GM23338 (cell line): ENCODE results near the gene DEFB114. TPM values are rescaled to one million over a fixed set of nuclear protein-coding genes. Genes with fewer than 3 reads are reported as not detected.

Experiments used
- ATAC-seq: fragments of 200-7000 bp; cut with Tn5 transposase; 3 replicates; pipeline ENCODE4 v1.9.1; 2020
- DNase-seq: peaks from one replicate; pipeline ENCODE4 v3.0.0-alpha.2; 2015; ENCODE audit warnings: low spot score
- H2AFZ ChIP-seq: fragments of 200-600 bp; sonication (generic); 2 replicates; pipeline ENCODE4 v1.8.0; 2016; ENCODE audit warnings: antibody characterized with exemption, mild to moderate bottlenecking, moderate library complexity
- H3F3A ChIP-seq: fragments of 200-600 bp; sonication (generic); replicated peaks from 2 replicates; pipeline ENCODE4 v1.8.0; 2017; ENCODE audit warnings: antibody characterized with exemption, mixed run types, low read depth
- H3K27ac ChIP-seq: fragments of 200-600 bp; sonication (generic); 2 replicates; pipeline ENCODE4 v1.6.1; 2016; ENCODE audit warnings: low read depth
- H3K27me3 ChIP-seq: fragments of 200-600 bp; sonication (generic); 2 replicates; pipeline ENCODE4 v1.8.0; 2016; ENCODE audit warnings: mild to moderate bottlenecking, mixed run types, moderate library complexity; ENCODE audit not compliant: insufficient read depth
- H3K36me3 ChIP-seq: fragments of 200-600 bp; sonication (generic); 2 replicates; pipeline ENCODE4 v1.8.0; 2016; ENCODE audit warnings: mild to moderate bottlenecking; ENCODE audit not compliant: insufficient read depth
- H3K4me1 ChIP-seq: fragments of 200-600 bp; sonication (generic); 2 replicates; pipeline ENCODE4 v1.8.0; 2016; ENCODE audit warnings: mild to moderate bottlenecking, moderate library complexity; ENCODE audit not compliant: insufficient read depth
- H3K4me2 ChIP-seq: fragments of 200-600 bp; sonication (generic); 2 replicates; pipeline ENCODE4 v1.7.1; 2017; ENCODE audit warnings: mixed run types
- H3K4me3 ChIP-seq: fragments of 200-600 bp; sonication (generic); 2 replicates; pipeline ENCODE4 v1.6.1; 2016; ENCODE audit warnings: mixed run types
- H3K79me2 ChIP-seq: fragments of 200-600 bp; sonication (generic); replicated peaks from 2 replicates; pipeline ENCODE4 v1.8.0; 2017; ENCODE audit warnings: mild to moderate bottlenecking; ENCODE audit not compliant: insufficient read depth
- H3K9me2 ChIP-seq: fragments of 200-600 bp; sonication (generic); 2 replicates; pipeline ENCODE4 v1.8.0; 2017; ENCODE audit not compliant: insufficient read depth
- H4K20me1 ChIP-seq: fragments of 200-600 bp; sonication (generic); replicated peaks from 2 replicates; pipeline ENCODE4 v1.8.0; 2017; ENCODE audit warnings: mild to moderate bottlenecking; ENCODE audit not compliant: insufficient read depth
- H3K27ac Mint-ChIP-seq: 2 replicates; pipeline ENCODE4 v1.8.0; 2020; ENCODE audit warnings: inconsistent platforms, mild to moderate bottlenecking, moderate library complexity, mixed read lengths
- H3K27me3 Mint-ChIP-seq: 3 replicates; pipeline ENCODE4 v1.8.0; 2022; ENCODE audit warnings: low read depth, mild to moderate bottlenecking, moderate library complexity, mixed read lengths, inconsistent platforms; ENCODE audit not compliant: insufficient read depth, poor library complexity
- H3K36me3 Mint-ChIP-seq: 3 replicates; pipeline ENCODE4 v1.8.0; 2021; ENCODE audit warnings: low read depth, mild to moderate bottlenecking, inconsistent platforms, moderate library complexity, mixed read lengths
- H3K4me1 Mint-ChIP-seq: 3 replicates; pipeline ENCODE4 v1.8.0; 2020; ENCODE audit warnings: mild to moderate bottlenecking, inconsistent platforms, mixed read lengths
- H3K4me3 Mint-ChIP-seq: 3 replicates; pipeline ENCODE4 v1.8.0; 2021; ENCODE audit warnings: moderate library complexity, mild to moderate bottlenecking, inconsistent platforms, mixed read lengths
- H3K9me3 Mint-ChIP-seq: 3 replicates; pipeline ENCODE4 v1.8.0; 2020; ENCODE audit warnings: moderate library complexity, mild to moderate bottlenecking, inconsistent platforms, mixed read lengths
- CREB1 ChIP-seq: fragments of 250-450 bp; sonication (Bioruptor Pico); IDR thresholded peaks from 2 replicates; pipeline ENCODE4 v1.5.0; 2020; ENCODE audit warnings: low read depth, mild to moderate bottlenecking, moderate library complexity
- EZH2 ChIP-seq: fragments of 200-600 bp; sonication (generic); IDR thresholded peaks from one replicate; pipeline ENCODE4 v1.8.0; 2017; ENCODE audit warnings: antibody characterized with exemption, mild to moderate bottlenecking, low read depth; ENCODE audit not compliant: unreplicated experiment
- EZH2phosphoT487 ChIP-seq: fragments of 200-600 bp; sonication (generic); IDR thresholded peaks from one replicate; pipeline ENCODE4 v1.8.1; 2018; ENCODE audit warnings: antibody characterized with exemption; ENCODE audit not compliant: unreplicated experiment
- JUNB ChIP-seq: IDR thresholded peaks from one replicate; pipeline ENCODE4 v1.6.1; 2016; ENCODE audit warnings: antibody characterized with exemption; ENCODE audit not compliant: unreplicated experiment
- NANOG ChIP-seq: IDR thresholded peaks from 2 replicates; pipeline ENCODE4 v1.6.1; 2016; ENCODE audit warnings: antibody characterized with exemption, borderline replicate concordance
- POLR2AphosphoS5 ChIP-seq: IDR thresholded peaks from 2 replicates; pipeline ENCODE4 v1.6.1; 2016; ENCODE audit warnings: antibody characterized with exemption, low read depth
- STAT1 ChIP-seq: IDR thresholded peaks from one replicate; pipeline ENCODE4 v1.6.1; 2016; ENCODE audit warnings: antibody characterized with exemption; ENCODE audit not compliant: unreplicated experiment
- ZNF114 ChIP-seq: fragments of 250-450 bp; sonication (Bioruptor Pico); IDR thresholded peaks from 2 replicates; pipeline ENCODE4 v1.5.0; 2020; ENCODE audit warnings: mild to moderate bottlenecking, moderate library complexity
- ZNF331 ChIP-seq: fragments of 250-450 bp; sonication (Bioruptor Pico); IDR thresholded peaks from 2 replicates; pipeline ENCODE4 v1.5.0; 2020; ENCODE audit warnings: low read depth, mild to moderate bottlenecking, moderate library complexity
- polyA plus RNA-seq: library from polyadenylated mRNA; unstranded; fragments of >200 nt; fragmentation: Nextera tagmentation; extraction: Ambion mirVana; gene quantifications from 2 replicates; pipeline ENCODE4 v1.2.1, GENCODE V29; 2016
- total RNA-seq: library from RNA; depleted of rRNA; stranded (reverse); fragments of >200 nt; shearing (Covaris generic); gene quantifications from 2 replicates; pipeline ENCODE4 v1.2.3, GENCODE V29; 2014
- TF ChIP-seq, protein P1 (sequence below): IDR thresholded peaks from 2 replicates; pipeline ENCODE4 v1.6.1; 2016; ENCODE audit warnings: antibody characterized with exemption
- TF ChIP-seq, protein P2 (sequence below): IDR thresholded peaks from one replicate; pipeline ENCODE4 v1.6.1; 2018; ENCODE audit warnings: antibody characterized with exemption; ENCODE audit not compliant: unreplicated experiment
- TF ChIP-seq, protein P3 (sequence below): fragments of 250-450 bp; sonication (Bioruptor Pico); IDR thresholded peaks from 2 replicates; pipeline ENCODE4 v1.5.0; 2020; ENCODE audit warnings: mild to moderate bottlenecking, moderate library complexity
- TF ChIP-seq, protein P4 (sequence below), 2 experiments: fragments of 200-600 bp in 1 of 2; sonication (generic) in 1 of 2; conservative IDR thresholded peaks; 2 replicates each; pipeline versions ENCODE4 v1.5.1 to v1.6.1; 2016 to 2017; ENCODE audit warnings: antibody characterized with exemption in 2 of 2, low read depth in 2 of 2, mild to moderate bottlenecking in 2 of 2, moderate library complexity in 1 of 2

DEFB114 gene
- total and polyA plus RNA-seq, 2 experiments from 2014 or later = not detected

DNA sequence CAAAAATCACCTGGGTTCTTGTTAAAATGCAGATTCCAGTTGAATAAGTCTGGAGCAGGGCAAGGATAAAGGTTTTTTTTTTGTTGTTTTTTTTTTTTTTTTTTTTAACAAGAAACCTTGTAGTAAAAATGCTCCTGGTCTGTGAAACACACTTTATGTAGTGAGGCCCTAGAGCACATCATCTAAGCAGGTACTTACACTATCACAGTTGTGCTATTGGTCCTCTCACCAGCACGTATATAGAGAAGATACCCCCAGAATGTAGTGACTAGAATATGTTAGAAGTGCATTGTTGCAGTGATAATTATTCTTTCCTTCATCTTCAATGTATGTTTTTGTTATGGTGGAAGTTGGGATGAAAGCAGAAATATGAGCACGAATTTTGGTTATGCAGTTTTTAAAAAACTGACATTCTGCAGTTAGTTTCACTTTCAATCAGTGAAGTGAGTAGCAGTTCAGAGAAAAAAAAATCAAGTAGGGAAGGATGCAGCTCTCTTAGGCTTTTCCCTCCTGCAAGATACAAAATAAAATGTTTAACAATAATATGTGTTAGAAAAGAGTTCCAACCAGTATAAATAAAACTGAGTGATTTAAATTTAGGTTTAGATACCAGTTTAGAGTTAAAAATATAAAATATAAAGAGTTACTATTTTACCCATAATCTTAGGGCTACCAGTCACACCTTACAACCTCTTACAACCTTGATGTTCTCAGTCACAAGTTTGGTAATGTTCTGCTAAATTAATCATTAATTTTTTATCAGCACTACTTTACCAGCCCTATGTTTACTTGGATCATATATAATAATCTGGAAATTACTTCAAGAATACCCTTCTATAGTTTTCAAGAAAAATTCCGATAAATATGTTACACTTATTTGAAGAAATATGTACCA, 14.6 kb upstream of the DEFB114 start:
- Histone ChIP-seq H4K20me1 (no peaks in the 10 kb centered on the region), H2AFZ (no peak overlapping the region; the same call in 1 of the 2 replicates), H3F3A (no peaks in the 10 kb centered on the region), H3K9me2 (no peaks in the 10 kb centered on the region), H3K4me3 (no peak overlapping the region), H3K36me3 (no peaks in the 10 kb centered on the region), H3K4me2 (no peak overlapping the region), H3K79me2 (no peaks in the 10 kb centered on the region), H3K27me3 (no peaks in the 10 kb centered on the region), H3K4me1 (no peaks in the 10 kb centered on the region), H3K27ac (no peak overlapping the region)
- no peak overlapping the region for H3K4me3 Mint-ChIP-seq
- H3K9me3 Mint-ChIP-seq = peaks cover 2% of the 10 kb centered on the region; the same call in 1 of the 3 replicates
- DNase-seq = no peak
- TF ChIP-seq, protein P1, sequence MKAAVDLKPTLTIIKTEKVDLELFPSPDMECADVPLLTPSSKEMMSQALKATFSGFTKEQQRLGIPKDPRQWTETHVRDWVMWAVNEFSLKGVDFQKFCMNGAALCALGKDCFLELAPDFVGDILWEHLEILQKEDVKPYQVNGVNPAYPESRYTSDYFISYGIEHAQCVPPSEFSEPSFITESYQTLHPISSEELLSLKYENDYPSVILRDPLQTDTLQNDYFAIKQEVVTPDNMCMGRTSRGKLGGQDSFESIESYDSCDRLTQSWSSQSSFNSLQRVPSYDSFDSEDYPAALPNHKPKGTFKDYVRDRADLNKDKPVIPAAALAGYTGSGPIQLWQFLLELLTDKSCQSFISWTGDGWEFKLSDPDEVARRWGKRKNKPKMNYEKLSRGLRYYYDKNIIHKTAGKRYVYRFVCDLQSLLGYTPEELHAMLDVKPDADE = no peak
- no peak for TF ChIP-seq EZH2phosphoT487
- TF ChIP-seq ZNF114 = no peak
- TF ChIP-seq EZH2 = no peak
- TF ChIP-seq CREB1 (CRISPR knock-in tag) = no peak
- TF ChIP-seq NANOG = no peak
- TF ChIP-seq, protein P2, sequence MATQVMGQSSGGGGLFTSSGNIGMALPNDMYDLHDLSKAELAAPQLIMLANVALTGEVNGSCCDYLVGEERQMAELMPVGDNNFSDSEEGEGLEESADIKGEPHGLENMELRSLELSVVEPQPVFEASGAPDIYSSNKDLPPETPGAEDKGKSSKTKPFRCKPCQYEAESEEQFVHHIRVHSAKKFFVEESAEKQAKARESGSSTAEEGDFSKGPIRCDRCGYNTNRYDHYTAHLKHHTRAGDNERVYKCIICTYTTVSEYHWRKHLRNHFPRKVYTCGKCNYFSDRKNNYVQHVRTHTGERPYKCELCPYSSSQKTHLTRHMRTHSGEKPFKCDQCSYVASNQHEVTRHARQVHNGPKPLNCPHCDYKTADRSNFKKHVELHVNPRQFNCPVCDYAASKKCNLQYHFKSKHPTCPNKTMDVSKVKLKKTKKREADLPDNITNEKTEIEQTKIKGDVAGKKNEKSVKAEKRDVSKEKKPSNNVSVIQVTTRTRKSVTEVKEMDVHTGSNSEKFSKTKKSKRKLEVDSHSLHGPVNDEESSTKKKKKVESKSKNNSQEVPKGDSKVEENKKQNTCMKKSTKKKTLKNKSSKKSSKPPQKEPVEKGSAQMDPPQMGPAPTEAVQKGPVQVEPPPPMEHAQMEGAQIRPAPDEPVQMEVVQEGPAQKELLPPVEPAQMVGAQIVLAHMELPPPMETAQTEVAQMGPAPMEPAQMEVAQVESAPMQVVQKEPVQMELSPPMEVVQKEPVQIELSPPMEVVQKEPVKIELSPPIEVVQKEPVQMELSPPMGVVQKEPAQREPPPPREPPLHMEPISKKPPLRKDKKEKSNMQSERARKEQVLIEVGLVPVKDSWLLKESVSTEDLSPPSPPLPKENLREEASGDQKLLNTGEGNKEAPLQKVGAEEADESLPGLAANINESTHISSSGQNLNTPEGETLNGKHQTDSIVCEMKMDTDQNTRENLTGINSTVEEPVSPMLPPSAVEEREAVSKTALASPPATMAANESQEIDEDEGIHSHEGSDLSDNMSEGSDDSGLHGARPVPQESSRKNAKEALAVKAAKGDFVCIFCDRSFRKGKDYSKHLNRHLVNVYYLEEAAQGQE = no peak
- TF ChIP-seq, protein P3, sequence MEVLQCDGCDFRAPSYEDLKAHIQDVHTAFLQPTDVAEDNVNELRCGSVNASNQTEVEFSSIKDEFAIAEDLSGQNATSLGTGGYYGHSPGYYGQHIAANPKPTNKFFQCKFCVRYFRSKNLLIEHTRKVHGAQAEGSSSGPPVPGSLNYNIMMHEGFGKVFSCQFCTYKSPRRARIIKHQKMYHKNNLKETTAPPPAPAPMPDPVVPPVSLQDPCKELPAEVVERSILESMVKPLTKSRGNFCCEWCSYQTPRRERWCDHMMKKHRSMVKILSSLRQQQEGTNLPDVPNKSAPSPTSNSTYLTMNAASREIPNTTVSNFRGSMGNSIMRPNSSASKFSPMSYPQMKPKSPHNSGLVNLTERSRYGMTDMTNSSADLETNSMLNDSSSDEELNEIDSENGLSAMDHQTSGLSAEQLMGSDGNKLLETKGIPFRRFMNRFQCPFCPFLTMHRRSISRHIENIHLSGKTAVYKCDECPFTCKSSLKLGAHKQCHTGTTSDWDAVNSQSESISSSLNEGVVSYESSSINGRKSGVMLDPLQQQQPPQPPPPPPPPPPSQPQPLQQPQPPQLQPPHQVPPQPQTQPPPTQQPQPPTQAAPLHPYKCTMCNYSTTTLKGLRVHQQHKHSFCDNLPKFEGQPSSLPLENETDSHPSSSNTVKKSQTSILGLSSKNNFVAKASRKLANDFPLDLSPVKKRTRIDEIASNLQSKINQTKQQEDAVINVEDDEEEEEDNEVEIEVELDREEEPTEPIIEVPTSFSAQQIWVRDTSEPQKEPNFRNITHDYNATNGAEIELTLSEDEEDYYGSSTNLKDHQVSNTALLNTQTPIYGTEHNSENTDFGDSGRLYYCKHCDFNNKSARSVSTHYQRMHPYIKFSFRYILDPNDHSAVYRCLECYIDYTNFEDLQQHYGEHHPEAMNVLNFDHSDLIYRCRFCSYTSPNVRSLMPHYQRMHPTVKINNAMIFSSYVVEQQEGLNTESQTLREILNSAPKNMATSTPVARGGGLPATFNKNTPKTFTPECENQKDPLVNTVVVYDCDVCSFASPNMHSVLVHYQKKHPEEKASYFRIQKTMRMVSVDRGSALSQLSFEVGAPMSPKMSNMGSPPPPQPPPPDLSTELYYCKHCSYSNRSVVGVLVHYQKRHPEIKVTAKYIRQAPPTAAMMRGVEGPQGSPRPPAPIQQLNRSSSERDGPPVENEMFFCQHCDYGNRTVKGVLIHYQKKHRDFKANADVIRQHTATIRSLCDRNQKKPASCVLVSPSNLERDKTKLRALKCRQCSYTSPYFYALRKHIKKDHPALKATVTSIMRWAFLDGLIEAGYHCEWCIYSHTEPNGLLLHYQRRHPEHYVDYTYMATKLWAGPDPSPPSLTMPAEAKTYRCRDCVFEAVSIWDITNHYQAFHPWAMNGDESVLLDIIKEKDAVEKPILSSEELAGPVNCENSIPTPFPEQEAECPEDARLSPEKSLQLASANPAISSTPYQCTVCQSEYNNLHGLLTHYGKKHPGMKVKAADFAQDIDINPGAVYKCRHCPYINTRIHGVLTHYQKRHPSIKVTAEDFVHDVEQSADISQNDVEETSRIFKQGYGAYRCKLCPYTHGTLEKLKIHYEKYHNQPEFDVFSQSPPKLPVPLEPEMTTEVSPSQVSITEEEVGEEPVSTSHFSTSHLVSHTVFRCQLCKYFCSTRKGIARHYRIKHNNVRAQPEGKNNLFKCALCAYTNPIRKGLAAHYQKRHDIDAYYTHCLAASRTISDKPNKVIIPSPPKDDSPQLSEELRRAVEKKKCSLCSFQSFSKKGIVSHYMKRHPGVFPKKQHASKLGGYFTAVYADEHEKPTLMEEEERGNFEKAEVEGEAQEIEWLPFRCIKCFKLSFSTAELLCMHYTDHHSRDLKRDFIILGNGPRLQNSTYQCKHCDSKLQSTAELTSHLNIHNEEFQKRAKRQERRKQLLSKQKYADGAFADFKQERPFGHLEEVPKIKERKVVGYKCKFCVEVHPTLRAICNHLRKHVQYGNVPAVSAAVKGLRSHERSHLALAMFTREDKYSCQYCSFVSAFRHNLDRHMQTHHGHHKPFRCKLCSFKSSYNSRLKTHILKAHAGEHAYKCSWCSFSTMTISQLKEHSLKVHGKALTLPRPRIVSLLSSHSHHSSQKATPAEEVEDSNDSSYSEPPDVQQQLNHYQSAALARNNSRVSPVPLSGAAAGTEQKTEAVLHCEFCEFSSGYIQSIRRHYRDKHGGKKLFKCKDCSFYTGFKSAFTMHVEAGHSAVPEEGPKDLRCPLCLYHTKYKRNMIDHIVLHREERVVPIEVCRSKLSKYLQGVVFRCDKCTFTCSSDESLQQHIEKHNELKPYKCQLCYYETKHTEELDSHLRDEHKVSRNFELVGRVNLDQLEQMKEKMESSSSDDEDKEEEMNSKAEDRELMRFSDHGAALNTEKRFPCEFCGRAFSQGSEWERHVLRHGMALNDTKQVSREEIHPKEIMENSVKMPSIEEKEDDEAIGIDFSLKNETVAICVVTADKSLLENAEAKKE = no peak
- no peak for TF ChIP-seq JUNB
- TF ChIP-seq POLR2AphosphoS5 = no peak
- TF ChIP-seq, protein P4, sequence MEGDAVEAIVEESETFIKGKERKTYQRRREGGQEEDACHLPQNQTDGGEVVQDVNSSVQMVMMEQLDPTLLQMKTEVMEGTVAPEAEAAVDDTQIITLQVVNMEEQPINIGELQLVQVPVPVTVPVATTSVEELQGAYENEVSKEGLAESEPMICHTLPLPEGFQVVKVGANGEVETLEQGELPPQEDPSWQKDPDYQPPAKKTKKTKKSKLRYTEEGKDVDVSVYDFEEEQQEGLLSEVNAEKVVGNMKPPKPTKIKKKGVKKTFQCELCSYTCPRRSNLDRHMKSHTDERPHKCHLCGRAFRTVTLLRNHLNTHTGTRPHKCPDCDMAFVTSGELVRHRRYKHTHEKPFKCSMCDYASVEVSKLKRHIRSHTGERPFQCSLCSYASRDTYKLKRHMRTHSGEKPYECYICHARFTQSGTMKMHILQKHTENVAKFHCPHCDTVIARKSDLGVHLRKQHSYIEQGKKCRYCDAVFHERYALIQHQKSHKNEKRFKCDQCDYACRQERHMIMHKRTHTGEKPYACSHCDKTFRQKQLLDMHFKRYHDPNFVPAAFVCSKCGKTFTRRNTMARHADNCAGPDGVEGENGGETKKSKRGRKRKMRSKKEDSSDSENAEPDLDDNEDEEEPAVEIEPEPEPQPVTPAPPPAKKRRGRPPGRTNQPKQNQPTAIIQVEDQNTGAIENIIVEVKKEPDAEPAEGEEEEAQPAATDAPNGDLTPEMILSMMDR (conservative IDR thresholded peaks at IDR 0.05; ENCODE audit: low read depth in 2 of 2) = no peak
- no peak for TF ChIP-seq STAT1
- no peak for TF ChIP-seq ZNF331 (CRISPR knock-in tag)
- H3K27me3 Mint-ChIP-seq = no peaks in the 10 kb centered on the region
- H3K4me1 Mint-ChIP-seq = peaks cover 6% of the 10 kb centered on the region; the same call in 2 of the 3 replicates
- no peaks in the 10 kb centered on the region for H3K36me3 Mint-ChIP-seq
- H3K27ac Mint-ChIP-seq = no peak overlapping the region
- ATAC-seq = no peak
